H1 (cell line): ENCODE measurements around the gene MGMT. TPM values are rescaled to one million over a fixed set of nuclear protein-coding genes. Genes with fewer than 3 reads are reported as not detected.

Source experiments
- CTCF ChIA-PET: fragments of 300-600 bp; sonication (Branson Sonifier 250); formaldehyde crosslinking; loops from one replicate; lab custom pipeline; 2021; ENCODE audit not compliant: partially characterized antibody; lab: Charles Lee
- POLR2A ChIA-PET: fragments of 300-600 bp; sonication (Branson Sonifier 250); formaldehyde crosslinking; loops from one replicate; lab custom pipeline; 2021; ENCODE audit warnings: inconsistent platforms; ENCODE audit not compliant: partially characterized antibody; lab: Charles Lee
- DNase-seq, 2 experiments: peaks; one replicate each; pipeline versions ENCODE4 v3.0.0 to v3.0.0-alpha.2; 2010 to 2022; ENCODE audit warnings: low spot score in 2 of 2, low read depth in 1 of 2, mixed read lengths in 1 of 2
- FAIRE-seq: peaks from 2 replicates; lab custom pipeline; 2011; peaks lifted over from hg19 to GRCh38; lab: Jason Lieb, UNC
- H2AFZ ChIP-seq: 2 replicates; pipeline ENCODE4 v1.8.1; 2012; ENCODE audit warnings: low read length, inconsistent platforms
- H2AK5ac ChIP-seq: 2 replicates; pipeline ENCODE4 v1.6.1; 2013; ENCODE audit warnings: low read depth, low read length
- H2BK120ac ChIP-seq: replicated peaks from 2 replicates; pipeline ENCODE3; 2013; ENCODE audit warnings: low read depth, low read length, inconsistent platforms
- H2BK12ac ChIP-seq: 2 replicates; pipeline ENCODE4 v1.6.1; 2013; ENCODE audit warnings: low read depth, low read length
- H2BK15ac ChIP-seq: 2 replicates; pipeline ENCODE4 v1.6.1; 2013; ENCODE audit warnings: low read length
- H2BK20ac ChIP-seq: 2 replicates; pipeline ENCODE4 v1.6.1; 2013; ENCODE audit warnings: low read length
- H2BK5ac ChIP-seq: 2 replicates; pipeline ENCODE4 v1.6.1; 2013; ENCODE audit warnings: low read depth, low read length
- H3K14ac ChIP-seq: 2 replicates; pipeline ENCODE4 v1.6.1; 2013; ENCODE audit warnings: inconsistent platforms; ENCODE audit not compliant: insufficient read length
- H3K18ac ChIP-seq: 2 replicates; pipeline ENCODE4 v1.6.1; 2013; ENCODE audit warnings: low read length; ENCODE audit errors: extremely low read depth
- H3K23ac ChIP-seq: 2 replicates; pipeline ENCODE4 v1.6.1; 2013; ENCODE audit warnings: inconsistent platforms; ENCODE audit not compliant: insufficient read length
- H3K23me2 ChIP-seq: 2 replicates; pipeline ENCODE4 v1.6.1; 2013; ENCODE audit warnings: low read depth, low read length
- H3K27ac ChIP-seq: 2 replicates; pipeline ENCODE4 v1.6.1; 2011; ENCODE audit warnings: low read depth, low read length, inconsistent platforms
- H3K27me3 ChIP-seq, 4 experiments: replicated peaks in 1 of 4; 1 replicate in 1 of 4; 2 replicates in 3 of 4; pipeline versions ENCODE4 v1.6.1 to v1.8.1; 2011 to 2013; ENCODE audit warnings: low read length in 3 of 4, mild to moderate bottlenecking in 3 of 4, inconsistent platforms in 2 of 4, mixed read lengths in 2 of 4, moderate library complexity in 1 of 4; ENCODE audit not compliant: control insufficient read depth in 3 of 4, insufficient read depth in 3 of 4; ENCODE audit errors: extremely low read depth in 1 of 4
- H3K36me3 ChIP-seq, 4 experiments: 2 replicates each; pipeline versions ENCODE4 v1.6.1 to v1.8.1; 2011 to 2013; ENCODE audit warnings: mild to moderate bottlenecking in 4 of 4, low read length in 3 of 4, moderate library complexity in 2 of 4, control low read depth in 1 of 4, inconsistent platforms in 1 of 4; ENCODE audit not compliant: insufficient read depth in 4 of 4, control insufficient read depth in 2 of 4
- H3K4ac ChIP-seq: replicated peaks from 2 replicates; pipeline ENCODE3; 2013; ENCODE audit warnings: low read length, low read depth, mixed read lengths, inconsistent platforms; ENCODE audit not compliant: insufficient read length
- H3K4me1 ChIP-seq, 4 experiments: replicated peaks in 1 of 4; 1 replicate in 1 of 4; 2 replicates in 3 of 4; pipeline versions ENCODE4 v1.6.1 to v1.8.1; 2011 to 2013; ENCODE audit warnings: low read length in 3 of 4, inconsistent platforms in 2 of 4, mixed read lengths in 1 of 4; ENCODE audit not compliant: insufficient read depth in 4 of 4, control insufficient read depth in 3 of 4
- H3K4me2 ChIP-seq, 2 experiments: 2 replicates each; pipeline versions ENCODE4 v1.6.1 to v1.8.1; 2011 to 2013; ENCODE audit warnings: low read depth in 2 of 2, low read length in 2 of 2, control low read depth in 1 of 2, inconsistent platforms in 1 of 2, mild to moderate bottlenecking in 1 of 2; ENCODE audit not compliant: insufficient read depth in 1 of 2
- H3K4me3 ChIP-seq, 4 experiments: fragments of 200-600, 300-600 bp in 1 of 4; sonication (generic), shearing (Covaris generic), sonication (Bioruptor Twin) in 1 of 4; 2 replicates each; pipeline versions ENCODE4 v1.5.1 to v1.8.1; 2011 to 2016; ENCODE audit warnings: low read length in 4 of 4, low read depth in 3 of 4, control low read depth in 2 of 4, inconsistent platforms in 2 of 4, mild to moderate bottlenecking in 2 of 4, mixed read lengths in 1 of 4, moderate library complexity in 1 of 4; ENCODE audit not compliant: insufficient read depth in 2 of 4; ENCODE audit errors: extremely low read depth in 1 of 4
- H3K56ac ChIP-seq: replicated peaks from 2 replicates; pipeline ENCODE3; 2013; ENCODE audit warnings: low read depth, mild to moderate bottlenecking, mixed read lengths, low read length, inconsistent platforms; ENCODE audit not compliant: insufficient read length
- H3K79me1 ChIP-seq: 2 replicates; pipeline ENCODE4 v1.6.1; 2013; ENCODE audit warnings: low read depth, low read length, control low read depth
- H3K79me2 ChIP-seq, 2 experiments: 2 replicates each; pipeline versions ENCODE4 v1.6.1 to v1.8.1; 2012 to 2013; ENCODE audit warnings: low read length in 2 of 2, mild to moderate bottlenecking in 2 of 2, inconsistent platforms in 1 of 2; ENCODE audit not compliant: insufficient read depth in 2 of 2, control insufficient read depth in 1 of 2
- H3K9ac ChIP-seq, 4 experiments: replicated peaks in 1 of 4; 1 replicate in 1 of 4; 2 replicates in 3 of 4; pipeline versions ENCODE4 v1.6.1 to v1.8.1; 2011 to 2013; ENCODE audit warnings: low read depth in 3 of 4, low read length in 3 of 4, control low read depth in 2 of 4, mild to moderate bottlenecking in 2 of 4, moderate library complexity in 2 of 4, inconsistent platforms in 1 of 4; ENCODE audit errors: extremely low read depth in 1 of 4
- H3K9me3 ChIP-seq, 2 experiments: 2 replicates each; pipeline versions ENCODE4 v1.6.1 to v1.8.1; 2012 to 2013; ENCODE audit warnings: mild to moderate bottlenecking in 2 of 2, moderate library complexity in 2 of 2, control low read depth in 1 of 2, inconsistent platforms in 1 of 2, low read depth in 1 of 2, low read length in 1 of 2, mixed read lengths in 1 of 2; ENCODE audit not compliant: insufficient read depth in 2 of 2
- H4K20me1 ChIP-seq, 2 experiments: replicated peaks in 1 of 2; 2 replicates each; pipeline versions ENCODE3 to v1.8.1; 2011 to 2013; ENCODE audit warnings: inconsistent platforms in 2 of 2, low read length in 2 of 2, mild to moderate bottlenecking in 1 of 2; ENCODE audit not compliant: insufficient read depth in 2 of 2, control insufficient read depth in 1 of 2
- H4K5ac ChIP-seq: 2 replicates; pipeline ENCODE4 v1.6.1; 2013; ENCODE audit warnings: low read length, low read depth, mixed read lengths, inconsistent platforms; ENCODE audit not compliant: insufficient read length
- H4K8ac ChIP-seq: 2 replicates; pipeline ENCODE4 v1.8.0; 2013; ENCODE audit warnings: mild to moderate bottlenecking, moderate library complexity, low read length, inconsistent platforms; ENCODE audit not compliant: insufficient read depth; ENCODE audit errors: extremely low read depth
- H4K91ac ChIP-seq: replicated peaks from 2 replicates; pipeline ENCODE3; 2013; ENCODE audit warnings: low read length, mixed read lengths, inconsistent platforms; ENCODE audit not compliant: insufficient read length
- E2F6 ChIP-seq: IDR thresholded peaks from 2 replicates; pipeline ENCODE4 v1.6.1; 2012; ENCODE audit warnings: inconsistent platforms
- JUN ChIP-seq: IDR thresholded peaks from 2 replicates; pipeline ENCODE4 v1.6.1; 2011; ENCODE audit warnings: low read depth, mild to moderate bottlenecking, improper control_type of control experiment, low read length
- KDM5A ChIP-seq: fragments of 200-600 bp; IDR thresholded peaks from 2 replicates; pipeline ENCODE4 v1.7.1; 2012; ENCODE audit warnings: mild to moderate bottlenecking, low read length, inconsistent platforms, mixed read lengths
- POLR2A ChIP-seq, 2 experiments: IDR thresholded peaks; 1 replicate in 1 of 2; 2 replicates in 1 of 2; pipeline ENCODE4 v1.6.1; 2011; ENCODE audit warnings: low read depth in 2 of 2, low read length in 2 of 2, mild to moderate bottlenecking in 2 of 2; ENCODE audit errors: control extremely low read depth in 1 of 2
- SIN3A ChIP-seq, 2 experiments: IDR thresholded peaks in 1 of 2; conservative IDR thresholded peaks in 1 of 2; 2 replicates each; pipeline ENCODE4 v1.6.1; 2011 to 2012; ENCODE audit warnings: low read length in 2 of 2, improper control_type of control experiment in 1 of 2, low read depth in 1 of 2, mild to moderate bottlenecking in 1 of 2
- SP2 ChIP-seq: IDR thresholded peaks from 2 replicates; pipeline ENCODE4 v1.6.1; 2012; ENCODE audit warnings: mild to moderate bottlenecking, low read length, inconsistent platforms
- TAF7 ChIP-seq: optimal IDR thresholded peaks from 2 replicates; pipeline ENCODE3; 2011; ENCODE audit warnings: low read depth, mild to moderate bottlenecking, inconsistent platforms, low read length, moderate library complexity, borderline replicate concordance
- WGBS, 2 experiments: shearing (Covaris generic) in 1 of 2; methylation state at CpG; one replicate each; pipeline versions ENCODE4 v1.1.6 to v1.1.7; 2013 to 2015; ENCODE audit warnings: low lambda C conversion rate in 2 of 2, mixed read lengths in 2 of 2, inconsistent platforms in 1 of 2, low coverage in 1 of 2, missing lambda C conversion rate in 1 of 2; ENCODE audit not compliant: insufficient replicate concordance in 2 of 2, insufficient coverage in 1 of 2, insufficient read length in 1 of 2; ENCODE audit errors: extremely low coverage in 1 of 2, missing lambda C conversion rate in 1 of 2; 5-methylcytosine and 5-hydroxymethylcytosine counted together
- polyA plus RNA-seq, 7 experiments: library from polyadenylated mRNA; depleted of rRNA in 3 of 7; stranded (reverse) in 5 of 7; unstranded in 2 of 7; fragments of >200 nt in 5 of 7; fragments of 200-250 nt in 2 of 7; gene quantifications; 1 replicate in 5 of 7; 2 replicates in 1 of 7; 4 replicates in 1 of 7; pipeline versions ENCODE4 v1.2.1 to v1.2.3, GENCODE V29; 2011 to 2013; ENCODE audit warnings: missing spikeins in 2 of 7, mixed read lengths in 2 of 7
- total RNA-seq: library from RNA; stranded (reverse); fragmentation: NEBNext Ultra II Directional; extraction: Animal tissue kit (Norgen Biotek cat#: 25700); gene quantifications from 2 replicates; pipeline ENCODE4 v1.2.1, GENCODE V29; 2021

MGMT gene
- total and polyA plus RNA-seq, 2 of the 8 experiments (the other 6 are each of a cell fraction or from before 2014, with no cell fraction given): 9.9 to 10.7 TPM

GRCh38 chr10:129417870-129418269 lies 49.2 kb upstream of the MGMT start:
- 81% methylated on average over 9 of the region's 9 CpGs; no CpG with 5 or more reads in 1 of the 2 experiments for WGBS, 2 experiments
- no peaks in the 10 kb centered on the region for H3K79me1 ChIP-seq
- H3K79me2 ChIP-seq: no peaks in the 10 kb centered on the region
- H3K27ac ChIP-seq: no peak overlapping the region
- FAIRE-seq (no peak), DNase-seq (no peak)
- H3K56ac ChIP-seq: no peak overlapping the region
- H3K14ac ChIP-seq: no peak overlapping the region
- H2BK15ac ChIP-seq: no peak overlapping the region
- no peaks in the 10 kb centered on the region for H4K20me1 ChIP-seq
- H2BK120ac ChIP-seq: no peak overlapping the region
- no peak overlapping the region for H2AFZ ChIP-seq
- H3K27me3 ChIP-seq: no peaks in the 10 kb centered on the region
- H4K5ac ChIP-seq: no peak overlapping the region
- no peak overlapping the region for H3K4me3 ChIP-seq
- no peak overlapping the region for H4K91ac ChIP-seq
- no peak overlapping the region for H3K4me2 ChIP-seq
- no peak overlapping the region for H2BK5ac ChIP-seq
- TF ChIP-seq SP2 (no peak), TAF7 (no peak), POLR2A (IDR thresholded peaks at IDR 0.05; ENCODE audit: control extremely low read depth in 1 of 2, low read depth in 2 of 2, low read length in 2 of 2) (no peak), JUN (no peak), KDM5A (no peak), SIN3A (conservative IDR thresholded peaks at IDR 0.05 in 1 of 2, IDR thresholded peaks at IDR 0.05 in 1 of 2; ENCODE audit: low read depth in 1 of 2, low read length in 2 of 2) (no peak), E2F6 (no peak)
- no peak overlapping the region for H2AK5ac ChIP-seq
- H3K9me3 ChIP-seq: no peaks in the 10 kb centered on the region
- no peak overlapping the region for H3K18ac ChIP-seq
- no peaks in the 10 kb centered on the region for H3K23me2 ChIP-seq
- H3K4ac ChIP-seq: no peak overlapping the region
- no peak overlapping the region for H2BK20ac ChIP-seq
- no peak overlapping the region for H3K9ac ChIP-seq
- no peak overlapping the region for H4K8ac ChIP-seq
- CTCF ChIA-PET: interaction anchor here (0.7 to 0.8 kb wide), 2 partner anchors 514 to 553 kb away, joined by 3 to 4 read pairs; no protein-coding TSS in a partner anchor
- H3K36me3 ChIP-seq: no peaks in the 10 kb centered on the region
- H3K4me1 ChIP-seq: peaks cover 0 to 2% (median under 1%) of the 10 kb centered on the region in 4 experiments; a peak in 1 of 7 replicates
- POLR2A ChIA-PET: no interaction called here
- no peak overlapping the region for H2BK12ac ChIP-seq
- H3K23ac ChIP-seq: no peak overlapping the region
